Esophagus squamous epithelium (tissue), 4 donors: ENCODE data around the gene CSNK1G1.

ENCODE experiments used
- CTCF ChIP-seq, 6 experiments: fragments of 450-650 bp in 4 of 6; fragments of 200-600 bp in 2 of 6; sonication (generic) in 2 of 6; IDR thresholded peaks; one replicate each; pipeline ENCODE4 v1.5.1; 2016 to 2019; ENCODE audit warnings: antibody characterized with exemption in 6 of 6, mild to moderate bottlenecking in 4 of 6, moderate library complexity in 4 of 6
- POLR2A ChIP-seq, 4 donors: fragments of 450-650 bp; IDR thresholded peaks; one replicate each; pipeline ENCODE4 v1.6.1; 2017; ENCODE audit warnings: antibody characterized with exemption in 4 of 4, mild to moderate bottlenecking in 4 of 4, moderate library complexity in 3 of 4

- TF ChIP-seq CTCF (IDR thresholded peaks at IDR 0.05) = no peak
- no peak for TF ChIP-seq POLR2A (IDR thresholded peaks at IDR 0.05)
Observed at GRCh38 chr15:64396789-64397188, 40.8 kb upstream of the CSNK1G1 start.
